ENCODE measurements around the gene TFEC. TPM values are rescaled to one million over a fixed set of nuclear protein-coding genes. Genes with fewer than 3 reads are reported as not detected.

Gene TFEC
- total and polyA plus RNA-seq, 4 donors, result 0.52 to 5.1 (median 2.4) TPM

DNA sequence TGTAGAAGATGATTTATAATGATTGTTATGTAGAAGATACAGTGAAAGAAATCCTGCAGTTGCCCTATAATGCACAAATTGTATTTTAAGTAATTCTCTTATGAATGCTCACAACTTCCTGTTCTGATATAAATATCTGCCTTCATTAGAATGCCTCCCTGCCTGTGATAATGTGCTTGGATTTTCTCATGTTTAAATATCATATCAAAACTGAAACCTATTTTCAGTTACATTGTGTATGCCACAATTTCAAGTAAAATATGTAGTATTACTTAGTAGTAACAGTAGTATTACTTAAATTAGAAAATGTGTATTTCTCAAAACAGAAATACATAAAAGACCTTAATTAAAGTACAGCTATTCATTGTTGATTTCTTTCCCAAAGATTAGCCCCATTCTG lies 41.1 kb upstream of the TFEC start:
- no peak overlapping the region for H3K9ac ChIP-seq (ENCODE audit: low read depth in 1 of 2, low read length in 2 of 2)
- H3K4me3 ChIP-seq (ENCODE audit: low read depth in 1 of 3, low read length in 3 of 3), result no peak overlapping the region
- no peaks in the 10 kb centered on the region for H3K36me3 ChIP-seq (ENCODE audit: control insufficient read depth in 4 of 4, insufficient read depth in 3 of 4, low read depth in 1 of 4, low read length in 3 of 4)
- no peak for DNase-seq (ENCODE audit: low spot score)
- H3K9me3 ChIP-seq (ENCODE audit: control insufficient read depth in 4 of 4, low read length in 3 of 4), result no peaks in the 10 kb centered on the region
- H3K27me3 ChIP-seq (ENCODE audit: control insufficient read depth in 4 of 4, insufficient read depth in 4 of 4, low read length in 3 of 4), result no peaks in the 10 kb centered on the region
- no peaks in the 10 kb centered on the region for H3K4me1 ChIP-seq (ENCODE audit: control insufficient read depth in 4 of 4, insufficient read depth in 4 of 4, low read length in 3 of 4)
- TF ChIP-seq CTCF (IDR thresholded peaks at IDR 0.05; ENCODE audit: low read depth, low read length, missing input control) (no peak), FOXA1 (IDR thresholded peaks at IDR 0.05) (no peak), FOXA2 (IDR thresholded peaks at IDR 0.05) (no peak), SP1 (IDR thresholded peaks at IDR 0.05) (no peak), NR2F2 (IDR thresholded peaks at IDR 0.05) (no peak), HNF4G (IDR thresholded peaks at IDR 0.05) (no peak), MAX (IDR thresholded peaks at IDR 0.05) (no peak), RAD21 (IDR thresholded peaks at IDR 0.05) (no peak), GABPA (IDR thresholded peaks at IDR 0.05 in 1 of 2, conservative IDR thresholded peaks at IDR 0.05 in 1 of 2) (no peak)
- TF ChIP-seq, protein P1, sequence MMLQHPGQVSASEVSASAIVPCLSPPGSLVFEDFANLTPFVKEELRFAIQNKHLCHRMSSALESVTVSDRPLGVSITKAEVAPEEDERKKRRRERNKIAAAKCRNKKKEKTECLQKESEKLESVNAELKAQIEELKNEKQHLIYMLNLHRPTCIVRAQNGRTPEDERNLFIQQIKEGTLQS (IDR thresholded peaks at IDR 0.05), result no peak
- TF ChIP-seq, protein P2, sequence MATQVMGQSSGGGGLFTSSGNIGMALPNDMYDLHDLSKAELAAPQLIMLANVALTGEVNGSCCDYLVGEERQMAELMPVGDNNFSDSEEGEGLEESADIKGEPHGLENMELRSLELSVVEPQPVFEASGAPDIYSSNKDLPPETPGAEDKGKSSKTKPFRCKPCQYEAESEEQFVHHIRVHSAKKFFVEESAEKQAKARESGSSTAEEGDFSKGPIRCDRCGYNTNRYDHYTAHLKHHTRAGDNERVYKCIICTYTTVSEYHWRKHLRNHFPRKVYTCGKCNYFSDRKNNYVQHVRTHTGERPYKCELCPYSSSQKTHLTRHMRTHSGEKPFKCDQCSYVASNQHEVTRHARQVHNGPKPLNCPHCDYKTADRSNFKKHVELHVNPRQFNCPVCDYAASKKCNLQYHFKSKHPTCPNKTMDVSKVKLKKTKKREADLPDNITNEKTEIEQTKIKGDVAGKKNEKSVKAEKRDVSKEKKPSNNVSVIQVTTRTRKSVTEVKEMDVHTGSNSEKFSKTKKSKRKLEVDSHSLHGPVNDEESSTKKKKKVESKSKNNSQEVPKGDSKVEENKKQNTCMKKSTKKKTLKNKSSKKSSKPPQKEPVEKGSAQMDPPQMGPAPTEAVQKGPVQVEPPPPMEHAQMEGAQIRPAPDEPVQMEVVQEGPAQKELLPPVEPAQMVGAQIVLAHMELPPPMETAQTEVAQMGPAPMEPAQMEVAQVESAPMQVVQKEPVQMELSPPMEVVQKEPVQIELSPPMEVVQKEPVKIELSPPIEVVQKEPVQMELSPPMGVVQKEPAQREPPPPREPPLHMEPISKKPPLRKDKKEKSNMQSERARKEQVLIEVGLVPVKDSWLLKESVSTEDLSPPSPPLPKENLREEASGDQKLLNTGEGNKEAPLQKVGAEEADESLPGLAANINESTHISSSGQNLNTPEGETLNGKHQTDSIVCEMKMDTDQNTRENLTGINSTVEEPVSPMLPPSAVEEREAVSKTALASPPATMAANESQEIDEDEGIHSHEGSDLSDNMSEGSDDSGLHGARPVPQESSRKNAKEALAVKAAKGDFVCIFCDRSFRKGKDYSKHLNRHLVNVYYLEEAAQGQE (IDR thresholded peaks at IDR 0.05), result no peak
- no peak overlapping the region for H3K27ac ChIP-seq (ENCODE audit: low read depth in 1 of 2, low read length in 2 of 2)

DNA sequence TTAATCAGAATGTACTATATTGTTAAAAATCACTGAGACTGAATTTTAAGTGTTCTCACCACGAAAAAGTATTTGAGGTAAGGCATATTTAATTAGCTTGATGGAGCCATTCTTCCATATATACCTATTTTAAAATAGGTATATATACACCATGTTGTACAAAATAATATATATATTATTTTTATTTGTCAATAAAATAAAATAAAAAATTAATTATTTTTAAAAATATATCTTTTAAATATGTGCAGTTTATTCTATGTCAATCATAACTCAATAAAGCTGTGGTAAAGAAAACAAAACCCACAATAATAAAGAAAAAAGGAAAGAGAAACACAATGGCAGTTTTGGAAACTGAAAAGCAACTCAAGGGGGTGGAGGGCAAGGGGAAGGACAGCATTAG lies 33.6 kb upstream of the TFEC start:
- no peaks in the 10 kb centered on the region for H3K4me1 ChIP-seq (ENCODE audit: control insufficient read depth in 4 of 4, insufficient read depth in 4 of 4, low read length in 3 of 4)
- H3K27me3 ChIP-seq (ENCODE audit: control insufficient read depth in 4 of 4, insufficient read depth in 4 of 4, low read length in 3 of 4), result no peaks in the 10 kb centered on the region
- no peak overlapping the region for H3K9ac ChIP-seq (ENCODE audit: low read depth in 1 of 2, low read length in 2 of 2)
- H3K4me3 ChIP-seq (ENCODE audit: low read depth in 1 of 3, low read length in 3 of 3), result no peak overlapping the region
- no peaks in the 10 kb centered on the region for H3K9me3 ChIP-seq (ENCODE audit: control insufficient read depth in 4 of 4, low read length in 3 of 4)
- no peak for DNase-seq (ENCODE audit: low spot score)
- no peak overlapping the region for H3K27ac ChIP-seq (ENCODE audit: low read depth in 1 of 2, low read length in 2 of 2)
- 58% methylated on average over 1 of the region's 1 CpG for WGBS
- H3K36me3 ChIP-seq (ENCODE audit: control insufficient read depth in 4 of 4, insufficient read depth in 3 of 4, low read depth in 1 of 4, low read length in 3 of 4), result no peaks in the 10 kb centered on the region
- TF ChIP-seq HNF4G (IDR thresholded peaks at IDR 0.05), result no peak
- TF ChIP-seq, protein P1 (IDR thresholded peaks at IDR 0.05), result no peak
- no peak for TF ChIP-seq GABPA (IDR thresholded peaks at IDR 0.05 in 1 of 2, conservative IDR thresholded peaks at IDR 0.05 in 1 of 2)
- no peak for TF ChIP-seq NR2F2 (IDR thresholded peaks at IDR 0.05)
- no peak for TF ChIP-seq RAD21 (IDR thresholded peaks at IDR 0.05)
- TF ChIP-seq, protein P2 (IDR thresholded peaks at IDR 0.05), result no peak
- no peak for TF ChIP-seq ZBTB33 (IDR thresholded peaks at IDR 0.05)
- TF ChIP-seq RXRA (IDR thresholded peaks at IDR 0.05), result no peak
- no peak for TF ChIP-seq MAX (IDR thresholded peaks at IDR 0.05)
- TF ChIP-seq JUND (IDR thresholded peaks at IDR 0.05), result no peak
- TF ChIP-seq CTCF (IDR thresholded peaks at IDR 0.05; ENCODE audit: low read depth, low read length, missing input control), result no peak
- no peak for TF ChIP-seq TAF1 (conservative IDR thresholded peaks at IDR 0.05)
- TF ChIP-seq HNF4A (conservative IDR thresholded peaks at IDR 0.05), result no peak
- no peak for TF ChIP-seq SP1 (IDR thresholded peaks at IDR 0.05)
- TF ChIP-seq FOXA2 (IDR thresholded peaks at IDR 0.05), result no peak
- no peak for TF ChIP-seq YY1 (IDR thresholded peaks at IDR 0.05)

All from liver (tissue), 9 donors.